ENCODE data around the gene HCFC1. TPM values are rescaled to one million over a fixed set of nuclear protein-coding genes. Genes with fewer than 3 reads are reported as not detected.

Gene HCFC1
- polyA plus RNA-seq, 3 donors, result 1.9 to 21.8 (median 3.8) TPM

DNA sequence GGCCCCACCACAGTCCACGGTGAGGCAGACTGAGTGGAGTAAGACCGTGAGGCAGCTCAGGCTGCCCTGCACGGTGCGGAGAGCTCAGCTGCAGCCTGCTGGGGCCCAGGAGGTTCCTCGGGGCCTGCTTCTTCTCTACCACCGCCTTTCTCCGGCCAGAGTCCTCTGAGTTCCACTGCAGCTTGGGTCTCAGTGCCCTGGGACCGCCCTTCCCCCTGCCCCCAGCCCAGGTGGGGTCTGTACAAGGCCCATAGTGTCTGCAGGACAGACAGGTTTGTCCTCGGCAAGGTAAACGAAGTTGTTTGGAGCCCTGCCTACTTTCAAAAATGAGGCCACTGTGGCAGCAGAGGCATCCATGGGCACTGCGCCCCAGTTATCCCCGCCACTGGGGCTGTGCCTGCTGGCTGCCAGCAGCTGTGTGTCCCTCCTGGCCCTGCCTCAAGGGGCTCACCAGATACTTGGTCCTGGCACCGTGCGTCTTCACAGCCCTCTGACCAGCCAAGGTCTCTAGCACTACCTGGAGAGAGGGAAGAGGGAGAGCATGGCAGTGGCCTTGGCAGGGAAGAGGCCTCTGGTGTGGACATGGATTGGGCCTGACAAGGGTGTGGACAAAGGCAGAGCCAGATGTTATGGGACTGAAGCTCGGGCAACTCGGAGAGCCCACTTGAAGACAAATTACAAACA, 44.1 kb upstream of the HCFC1 start:
- H2AFZ ChIP-seq (ENCODE audit: insufficient read depth, low read depth, low read length, poor library complexity, severe bottlenecking), result no peak overlapping the region
- H3K79me2 ChIP-seq (ENCODE audit: insufficient read depth, low read length), result peaks cover 50% of the 10 kb centered on the region
- H3K27me3 Mint-ChIP-seq (ENCODE audit: low read depth in 3 of 3), result peaks cover 0 to 44% (median 0%) of the 10 kb centered on the region in 3 donors
- no peak overlapping the region for H3K4me2 ChIP-seq (replicated peaks; ENCODE audit: extremely low read depth, low read length, poor library complexity, severe bottlenecking)
- no peak overlapping the region for H3K27ac ChIP-seq (ENCODE audit: low read depth in 1 of 2, low read length in 2 of 2)
- no peak overlapping the region for H3K4me3 ChIP-seq (replicated peaks in 1 of 3; ENCODE audit: low read depth in 2 of 3, low read length in 3 of 3)
- no peak for TF ChIP-seq CTCF (IDR thresholded peaks at IDR 0.05)
- H3K4me1 ChIP-seq (ENCODE audit: control insufficient read depth in 1 of 2, insufficient read depth in 2 of 2, low read length in 2 of 2), result peaks cover 38 to 46% of the 10 kb centered on the region in 2 donors
- H3K27ac Mint-ChIP-seq, result peak overlapping the region in 5 of 7 donors; percentile 36 to 86 (median 48)
- H3K27me3 ChIP-seq (ENCODE audit: control insufficient read depth in 2 of 2, insufficient read depth in 2 of 2, low read length in 2 of 2), result no peaks in the 10 kb centered on the region
- peaks cover 0 to 7% (median 0%) of the 10 kb centered on the region in 7 donors for H3K9me3 Mint-ChIP-seq
- H3K9ac ChIP-seq (ENCODE audit: insufficient read depth, low read length, poor library complexity, severe bottlenecking), result no peak overlapping the region
- H3K36me3 Mint-ChIP-seq, result peaks cover 27 to 56% of the 10 kb centered on the region in 2 donors
- DNase-seq, result no peak
- H3K36me3 ChIP-seq (replicated peaks in 1 of 2; ENCODE audit: control insufficient read depth in 1 of 2, insufficient read depth in 2 of 2, low read length in 2 of 2), result peaks cover 56 to 58% of the 10 kb centered on the region in 2 donors
- intact Hi-C loops (cut with micrococcal nuclease), result loop anchor here in 1 of 2 donors (10.0 kb wide), 1 partner anchor 79 kb away; the partner anchor contains the start of gene MECP2
- 91% methylated on average over 6 of the region's 16 CpGs for WGBS (ENCODE audit: insufficient coverage)
- peak overlapping the region in 1 of 2 donors; percentile 59 for H3K4me3 Mint-ChIP-seq
- H3K4me1 Mint-ChIP-seq, result peaks cover 23% of the 10 kb centered on the region
- H4K20me1 ChIP-seq (ENCODE audit: insufficient read depth, low read length), result peaks cover 69% of the 10 kb centered on the region
- peaks cover 0 to 1% of the 10 kb centered on the region in 2 donors for H3K9me3 ChIP-seq (replicated peaks in 1 of 2; ENCODE audit: control insufficient read depth in 1 of 2, insufficient read depth in 1 of 2, low read length in 2 of 2)

DNA sequence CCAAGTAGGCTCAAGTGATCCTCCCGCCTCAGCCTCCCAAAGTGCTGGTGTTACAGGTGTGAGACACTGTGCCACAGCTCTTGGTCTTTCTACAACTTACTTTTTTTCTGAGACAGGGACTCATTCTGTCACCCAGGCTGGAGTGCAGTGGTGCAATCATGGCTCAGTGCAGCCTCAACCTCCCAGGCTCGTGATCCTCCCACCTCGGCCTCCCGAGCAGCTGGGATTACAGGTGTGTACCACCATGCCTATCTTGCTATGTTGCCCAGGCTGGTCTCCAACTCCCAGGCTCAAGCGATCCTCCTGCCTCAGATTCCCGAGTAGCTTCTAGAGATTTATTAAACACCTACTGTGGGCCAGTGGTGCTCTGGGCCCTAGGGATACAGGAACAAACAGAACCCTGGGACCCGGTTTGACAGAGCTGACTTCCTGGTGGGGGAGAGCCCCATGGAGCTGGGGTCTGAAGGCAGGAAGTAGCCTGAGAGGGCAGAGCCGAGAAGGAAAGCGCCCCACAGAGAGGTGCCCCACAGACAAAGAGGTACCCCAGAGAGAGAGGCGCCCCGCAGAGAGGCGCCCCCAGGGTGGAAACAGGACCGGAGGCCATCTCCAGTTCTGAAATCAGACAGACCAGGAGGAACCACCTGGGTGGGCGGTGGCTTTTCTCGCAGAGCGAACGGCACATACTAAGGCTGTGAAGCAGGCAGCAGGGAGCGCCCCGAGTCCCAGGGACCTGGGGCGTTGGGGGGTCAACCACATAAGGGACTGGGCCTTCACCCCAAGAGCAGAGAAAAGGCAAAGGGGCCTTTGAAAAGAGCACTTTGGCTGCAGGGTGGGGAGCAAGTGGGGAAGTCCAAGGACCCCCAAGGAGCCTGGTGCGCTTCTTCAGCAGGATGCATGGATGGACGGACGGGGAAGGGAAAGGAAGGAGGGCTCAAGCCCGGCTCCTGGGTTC, 43.1 kb upstream of the HCFC1 start:
- peaks cover 56 to 58% of the 10 kb centered on the region in 2 donors for H3K36me3 ChIP-seq (replicated peaks in 1 of 2; ENCODE audit: control insufficient read depth in 1 of 2, insufficient read depth in 2 of 2, low read length in 2 of 2)
- TF ChIP-seq CTCF (IDR thresholded peaks at IDR 0.05), result no peak
- intact Hi-C loops (cut with micrococcal nuclease), result loop anchor here (5.0 to 10.0 kb wide), 3 partner anchors 38 to 80 kb away; partner anchors contain the start of genes HCFC1 (in 1 of the 2), MECP2 (in 1 of the 2) and TMEM187 (in 1 of the 2)

More for the DNA sequence above, 43.1 kb upstream of the HCFC1 start:
- peak overlapping the region in 1 of 2 donors; percentile 52 for H3K4me3 Mint-ChIP-seq
- H3K27me3 Mint-ChIP-seq (ENCODE audit: low read depth in 3 of 3), result peaks cover 0 to 45% (median 0%) of the 10 kb centered on the region in 3 donors
- peaks cover 41 to 50% of the 10 kb centered on the region in 2 donors for H3K4me1 ChIP-seq (ENCODE audit: control insufficient read depth in 1 of 2, insufficient read depth in 2 of 2, low read length in 2 of 2)
- peaks cover 0 to 4% (median 0%) of the 10 kb centered on the region in 7 donors for H3K9me3 Mint-ChIP-seq
- no peak overlapping the region for H3K9ac ChIP-seq (ENCODE audit: insufficient read depth, low read length, poor library complexity, severe bottlenecking)
- peak overlapping the region in 1 of 2 donors; percentile 12 for H3K27ac ChIP-seq (ENCODE audit: low read depth in 1 of 2, low read length in 2 of 2)
- no peaks in the 10 kb centered on the region for H3K27me3 ChIP-seq (ENCODE audit: control insufficient read depth in 2 of 2, insufficient read depth in 2 of 2, low read length in 2 of 2)
- H3K79me2 ChIP-seq (ENCODE audit: insufficient read depth, low read length), result peaks cover 50% of the 10 kb centered on the region
- no peak overlapping the region for H2AFZ ChIP-seq (ENCODE audit: insufficient read depth, low read depth, low read length, poor library complexity, severe bottlenecking)
- peaks cover 66% of the 10 kb centered on the region for H4K20me1 ChIP-seq (ENCODE audit: insufficient read depth, low read length)
- H3K4me3 ChIP-seq (replicated peaks in 1 of 3; ENCODE audit: low read depth in 2 of 3, low read length in 3 of 3), result no peak overlapping the region
- H3K27ac Mint-ChIP-seq, result peak overlapping the region; percentile 62 to 80 (median 70)
- H3K4me2 ChIP-seq (replicated peaks; ENCODE audit: extremely low read depth, low read length, poor library complexity, severe bottlenecking), result no peak overlapping the region
- H3K36me3 Mint-ChIP-seq, result peaks cover 31 to 57% of the 10 kb centered on the region in 2 donors
- 86% methylated on average over 7 of the region's 24 CpGs for WGBS (ENCODE audit: insufficient coverage)
- peaks cover 26% of the 10 kb centered on the region for H3K4me1 Mint-ChIP-seq
- no peaks in the 10 kb centered on the region for H3K9me3 ChIP-seq (replicated peaks in 1 of 2; ENCODE audit: control insufficient read depth in 1 of 2, insufficient read depth in 1 of 2, low read length in 2 of 2)
- DNase-seq, result no peak

All from CD14-positive monocyte (primary cell).